GM12865 (cell line): ENCODE measurements around the gene ULK1.
"Not testable (repeated sequence)": the region's sequence is repeated elsewhere in the genome, so short reads cannot be mapped to it uniquely, and the experiment has no call there.

Experiments used
- DNase-seq: peaks from one replicate; pipeline ENCODE4 v3.0.0; 2010; ENCODE audit warnings: low read depth
- H3K4me3 ChIP-seq: 2 replicates; pipeline ENCODE4 v1.5.1; 2011; ENCODE audit warnings: mild to moderate bottlenecking, low read depth, low read length, control low read depth
- CTCF ChIP-seq: IDR thresholded peaks from 2 replicates; pipeline ENCODE4 v1.5.1; 2011; ENCODE audit warnings: low read length, control low read depth, low read depth, inconsistent platforms; ENCODE audit not compliant: insufficient read depth; ENCODE audit errors: missing control alignments

The ULK1 gene

GRCh38 chr12:131867471-131867870 lies 27.0 kb upstream of the ULK1 start:
- DNase-seq = no peak
- no peak for TF ChIP-seq CTCF
- no peak overlapping the region for H3K4me3 ChIP-seq

GRCh38 chr12:131867891-131868675 lies 26.3 kb upstream of the ULK1 start:
- no peak for TF ChIP-seq CTCF
- DNase-seq = no peak
- H3K4me3 ChIP-seq = no peak overlapping the region

GRCh38 chr12:131869871-131870418 lies 24.5 kb upstream of the ULK1 start:
- no peak for DNase-seq
- no peak for TF ChIP-seq CTCF
- H3K4me3 ChIP-seq = no peak overlapping the region

- no peak overlapping the region for H3K4me3 ChIP-seq
- no peak for TF ChIP-seq CTCF
- DNase-seq = no peak
These were observed 22.7 kb upstream of the ULK1 start for GRCh38 chr12:131871677-131872076.

- no peak for TF ChIP-seq CTCF
- no peak overlapping the region for H3K4me3 ChIP-seq
- no peak for DNase-seq
These were observed 22.0 kb upstream of the ULK1 start for GRCh38 chr12:131872154-131873051.

- TF ChIP-seq CTCF = no peak
- DNase-seq = no peak
- no peak overlapping the region for H3K4me3 ChIP-seq
These were observed 21.1 kb upstream of the ULK1 start for GRCh38 chr12:131873293-131873692.

- not testable (repeated sequence) for H3K4me3 ChIP-seq, DNase-seq
These were observed 19.4 kb upstream of the ULK1 start for GRCh38 chr12:131874972-131875371.

GRCh38 chr12:131877216-131877615 lies 17.2 kb upstream of the ULK1 start:
- not testable (repeated sequence) for DNase-seq

GRCh38 chr12:131878436-131878835 lies 16.0 kb upstream of the ULK1 start:
- not testable (repeated sequence) for H3K4me3 ChIP-seq, DNase-seq

More at GRCh38 chr12:131877216-131877615, 17.2 kb upstream of the ULK1 start:
- H3K4me3 ChIP-seq = not testable (repeated sequence)
